IPS DF 6.9 (cell line): ENCODE measurements around the gene ACAP3.
"Not testable (repeated sequence)": the region's sequence is repeated elsewhere in the genome, so short reads cannot be mapped to it uniquely, and the experiment has no call there.

Experiments used
- DNase-seq: peaks from one replicate; pipeline ENCODE4 v3.0.0-alpha.2; 2013; ENCODE audit warnings: low read depth, low spot score
- H3K27ac ChIP-seq: one replicate; pipeline ENCODE4 v1.5.1; 2013; ENCODE audit warnings: low read length, control low read depth
- H3K27me3 ChIP-seq: 2 replicates; pipeline ENCODE4 v1.6.1; 2013; ENCODE audit warnings: mild to moderate bottlenecking, low read length; ENCODE audit not compliant: control insufficient read depth, insufficient read depth
- H3K36me3 ChIP-seq: 2 replicates; pipeline ENCODE4 v1.6.1; 2013; ENCODE audit warnings: low read length; ENCODE audit not compliant: control insufficient read depth, insufficient read depth
- H3K4me1 ChIP-seq: 2 replicates; pipeline ENCODE4 v1.6.1; 2013; ENCODE audit warnings: low read length; ENCODE audit not compliant: control insufficient read depth, insufficient read depth
- H3K4me3 ChIP-seq: 2 replicates; pipeline ENCODE4 v1.5.1; 2013; ENCODE audit warnings: mild to moderate bottlenecking, low read length
- H3K9me3 ChIP-seq: 2 replicates; pipeline ENCODE4 v1.6.1; 2013; ENCODE audit warnings: low read length, inconsistent platforms; ENCODE audit not compliant: control insufficient read depth, insufficient read depth
- WGBS: extraction: QIAGEN DNeasy Blood & Tissue Kit; methylation state at CpG from one replicate; pipeline ENCODE4 v1.1.7; 2013; ENCODE audit warnings: mixed read lengths, missing lambda C conversion rate; ENCODE audit not compliant: insufficient read length, insufficient coverage; 5-methylcytosine and 5-hydroxymethylcytosine counted together

The ACAP3 gene

DNA sequence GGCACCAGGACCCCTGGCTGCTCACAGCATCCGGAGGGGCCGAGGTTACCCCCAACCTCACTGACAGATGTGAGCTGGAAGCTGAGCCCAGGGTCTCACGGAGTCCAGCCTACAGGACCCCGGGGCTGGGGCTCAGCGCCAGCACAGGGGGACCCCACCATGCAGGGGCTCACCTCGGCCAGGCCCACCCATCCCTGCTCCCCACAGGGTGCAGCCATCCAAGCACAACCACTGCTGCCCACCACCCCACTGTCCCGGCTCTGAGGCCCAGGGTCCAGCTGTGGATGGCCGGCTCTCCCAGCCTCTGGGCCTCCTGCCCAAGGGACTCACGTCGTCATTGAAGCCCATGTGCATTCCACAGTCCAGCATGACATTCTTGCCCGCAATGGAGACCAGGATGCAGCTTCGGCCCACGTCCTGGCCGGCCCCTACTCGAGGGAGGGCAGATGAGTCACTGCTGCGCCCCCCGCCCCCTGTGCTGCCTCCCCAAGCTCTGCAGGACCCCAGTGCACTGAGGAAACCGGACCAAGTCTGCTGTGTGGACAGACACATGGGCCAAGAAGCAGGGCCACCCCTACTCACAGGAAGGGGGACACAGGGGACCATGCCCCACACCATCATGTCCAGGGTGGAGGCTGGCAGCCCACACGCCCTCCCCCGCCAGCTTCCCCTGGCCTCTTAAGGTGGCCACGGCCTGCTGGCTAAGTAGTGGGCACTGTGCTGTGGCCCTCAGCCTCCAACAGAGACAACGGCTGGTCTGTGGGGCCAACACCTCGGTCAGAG lies 13.1 kb upstream of the ACAP3 start:
- no CpG with 5 or more reads among the region's 23 CpGs for WGBS

DNA sequence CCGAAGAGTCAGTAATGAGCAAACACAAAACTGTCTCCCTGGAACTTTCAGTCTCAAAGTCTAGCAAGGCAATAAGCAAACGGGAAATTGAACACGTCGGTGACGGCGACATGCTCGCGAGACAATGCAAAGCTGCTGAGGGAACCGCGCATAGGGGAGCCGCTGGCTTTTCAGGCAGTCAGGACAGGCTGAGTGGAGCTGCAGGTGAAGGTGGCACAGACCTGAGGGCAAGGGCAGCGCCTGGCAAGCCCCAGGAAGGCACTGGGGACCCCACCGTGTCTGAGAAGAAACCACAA lies 11.9 kb upstream of the ACAP3 start:
- Histone ChIP-seq H3K9me3 (no peaks in the 10 kb centered on the region), H3K36me3 (peaks cover 24% of the 10 kb centered on the region), H3K4me1 (0 out of 2 replicates have a peak, but pooled peaks cover 2% of the 10 kb centered on the region), H3K27ac (no peak overlapping the region), H3K27me3 (no peaks in the 10 kb centered on the region), H3K4me3 (no peak overlapping the region)
- DNase-seq: no peak
- no CpG with 5 or more reads among the region's 13 CpGs for WGBS

More for the DNA sequence above, 13.1 kb upstream of the ACAP3 start:
- Histone ChIP-seq H3K9me3 (no peaks in the 10 kb centered on the region), H3K4me3 (no peak overlapping the region), H3K4me1 (peaks cover 2% of the 10 kb centered on the region; the same call in 1 of the 2 replicates), H3K27me3 (no peaks in the 10 kb centered on the region), H3K27ac (no peak overlapping the region), H3K36me3 (peaks cover 22% of the 10 kb centered on the region)
- DNase-seq: no peak

DNA sequence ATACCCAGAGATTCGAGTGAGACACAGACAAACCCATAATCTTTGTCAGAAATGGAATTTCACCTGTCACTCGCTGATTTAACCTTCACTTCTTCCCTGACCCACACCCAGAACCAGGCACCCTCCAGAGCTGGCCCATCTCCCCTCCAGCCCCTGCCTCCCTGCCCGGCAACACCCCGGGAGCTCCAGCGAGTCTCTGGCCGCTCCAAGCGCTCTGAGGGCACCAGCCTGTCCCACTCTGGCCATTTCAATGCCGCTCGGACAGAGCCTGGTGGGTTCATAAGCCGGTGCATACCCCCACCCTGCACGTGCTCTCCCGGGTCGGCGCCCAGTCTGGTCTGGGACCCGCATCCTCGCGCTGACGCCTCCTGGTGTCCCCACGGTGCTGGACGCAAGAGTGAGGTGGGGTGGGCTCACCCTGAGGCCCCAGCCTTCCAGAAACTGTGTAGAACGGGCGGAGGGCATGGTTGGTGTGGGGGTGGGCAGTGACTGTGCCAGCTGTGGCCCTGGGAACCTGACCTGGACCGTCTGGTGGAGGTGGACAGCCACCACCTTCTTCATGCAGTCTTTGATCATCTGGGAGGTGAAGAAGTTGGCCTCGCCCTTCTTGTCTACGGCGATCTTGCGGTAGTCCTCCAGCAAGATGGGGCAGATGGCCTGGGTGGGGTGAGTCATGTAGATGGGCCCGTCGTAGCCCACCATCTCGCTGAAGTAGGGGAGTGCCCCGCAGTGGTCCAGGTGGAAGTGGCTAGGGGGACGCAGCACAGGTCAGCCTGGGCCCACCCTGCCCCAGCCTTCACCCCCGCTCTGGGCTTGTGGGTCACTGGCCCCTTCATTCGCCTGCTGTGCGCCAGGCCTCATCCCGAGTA lies 11.3 kb upstream of the ACAP3 start:
- no peak overlapping the region for H3K4me3 ChIP-seq
- no CpG with 5 or more reads among the region's 36 CpGs for WGBS
- H3K36me3 ChIP-seq: peaks cover 27% of the 10 kb centered on the region

DNA sequence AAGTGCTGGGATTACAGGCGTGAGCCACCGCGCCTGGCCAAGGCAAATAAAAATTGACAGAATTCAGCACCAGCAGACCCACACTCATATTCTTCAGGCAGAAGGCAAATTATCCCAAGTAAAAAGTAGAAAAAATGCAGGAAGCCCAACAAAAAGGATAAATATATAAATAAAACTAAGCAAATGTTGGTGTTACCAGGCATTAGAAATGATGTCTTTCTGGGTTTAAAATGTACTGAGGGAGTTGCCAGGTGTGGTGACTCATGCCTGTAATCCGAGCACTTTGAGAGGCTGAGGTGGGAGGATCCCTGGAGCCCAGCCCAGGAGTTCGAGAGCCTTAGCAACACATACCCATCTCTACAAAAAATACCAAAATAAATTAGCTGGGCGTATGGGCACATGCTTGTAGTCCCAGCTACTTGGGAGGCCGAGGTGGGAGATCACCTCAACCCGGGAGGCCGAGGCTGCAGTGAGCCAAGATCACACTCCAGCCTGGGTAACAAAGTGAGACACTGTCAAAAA lies 10.5 kb upstream of the ACAP3 start:
- Histone ChIP-seq H3K4me1 (0 out of 2 replicates have a peak, but pooled peaks cover 2% of the 10 kb centered on the region), H3K9me3 (no peaks in the 10 kb centered on the region), H3K27ac (no peak overlapping the region), H3K36me3 (peaks cover 36% of the 10 kb centered on the region), H3K27me3 (no peaks in the 10 kb centered on the region), H3K4me3 (no peak overlapping the region)
- WGBS: no CpG with 5 or more reads among the region's 9 CpGs
- no peak for DNase-seq

More for the DNA sequence above, 11.3 kb upstream of the ACAP3 start:
- Histone ChIP-seq H3K4me1 (0 out of 2 replicates have a peak, but pooled peaks cover 2% of the 10 kb centered on the region), H3K27ac (no peak overlapping the region), H3K27me3 (no peaks in the 10 kb centered on the region), H3K9me3 (no peaks in the 10 kb centered on the region)
- no peak for DNase-seq

DNA sequence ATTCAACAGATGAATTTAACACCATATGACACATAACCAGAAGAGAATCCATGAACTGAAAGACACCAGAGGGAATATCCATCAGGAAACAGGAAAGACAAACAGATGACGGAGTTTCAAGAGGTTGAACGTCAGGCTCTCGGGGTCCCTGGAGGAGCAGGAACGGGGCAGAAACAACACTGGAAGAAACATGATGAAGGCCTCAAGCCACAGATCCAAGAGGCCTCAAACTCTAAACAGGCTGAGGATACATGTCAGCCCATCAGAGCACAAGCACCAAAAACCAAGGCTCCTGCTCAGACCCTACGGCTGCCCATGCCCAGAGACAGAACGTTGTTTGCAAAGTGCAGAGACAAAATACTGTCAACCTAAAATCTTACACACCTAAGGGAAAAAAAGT lies 9.7 kb upstream of the ACAP3 start:
- Histone ChIP-seq H3K9me3 (no peaks in the 10 kb centered on the region), H3K36me3 (peaks cover 43% of the 10 kb centered on the region), H3K4me3 (no peak overlapping the region), H3K27me3 (no peaks in the 10 kb centered on the region), H3K27ac (no peak overlapping the region), H3K4me1 (0 out of 2 replicates have a peak, but pooled peaks cover 2% of the 10 kb centered on the region)
- WGBS: no CpG with 5 or more reads among the region's 6 CpGs
- DNase-seq: no peak

DNA sequence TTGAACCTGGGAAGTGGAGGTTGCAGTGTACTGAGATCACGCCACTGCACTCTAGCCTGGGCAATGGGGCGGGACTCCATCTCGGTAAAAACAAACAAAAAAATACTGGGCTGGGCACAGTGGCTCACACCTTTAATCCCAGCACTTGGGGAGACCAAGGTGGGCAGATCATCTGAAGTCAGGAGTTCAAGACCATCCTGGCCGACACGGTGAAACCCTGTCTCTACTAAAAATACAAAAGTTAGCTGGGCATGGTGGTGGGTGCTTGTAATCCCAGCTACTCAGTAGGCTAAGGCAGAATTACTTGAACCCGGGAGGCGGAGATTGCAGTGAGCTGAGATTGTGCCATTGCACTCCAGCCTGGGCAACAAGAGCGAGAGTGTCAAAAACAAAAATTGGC lies 8.5 kb upstream of the ACAP3 start:
- H3K9me3 ChIP-seq, H3K4me3 ChIP-seq, H3K27ac ChIP-seq, DNase-seq, H3K4me1 ChIP-seq, H3K27me3 ChIP-seq: not testable (repeated sequence)
- WGBS: no CpG with 5 or more reads among the region's 8 CpGs
- H3K36me3 ChIP-seq: peaks cover 48% of the 10 kb centered on the region

DNA sequence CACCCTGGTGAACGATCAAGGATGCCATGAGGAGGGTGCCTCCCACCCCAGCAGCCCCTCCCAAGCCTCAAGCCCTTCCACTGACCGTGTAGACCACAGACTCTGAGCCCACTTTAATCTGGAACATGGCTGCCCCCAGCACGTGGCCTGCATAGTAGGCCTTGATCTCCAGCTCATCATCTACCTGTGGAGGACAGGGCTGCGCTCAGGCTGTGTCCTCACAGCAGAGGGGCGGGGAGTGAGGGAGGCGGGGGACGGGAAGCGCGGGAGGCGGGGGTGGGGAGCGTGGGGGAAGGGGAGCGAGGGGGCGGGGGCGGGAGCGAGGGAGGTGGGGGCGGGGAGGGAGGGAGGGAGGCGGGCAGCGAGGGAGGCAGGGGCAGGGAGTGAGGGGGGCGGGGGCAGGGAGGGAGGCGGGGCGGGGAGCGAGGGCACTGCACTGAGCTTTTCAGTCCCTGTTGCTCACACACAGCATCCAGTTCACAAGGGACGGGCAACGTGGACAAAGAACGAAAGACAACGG lies 7.8 kb upstream of the ACAP3 start:
- H3K27ac ChIP-seq: no peak overlapping the region
- no peak overlapping the region for H3K4me3 ChIP-seq
- no peaks in the 10 kb centered on the region for H3K27me3 ChIP-seq
- peaks cover 44% of the 10 kb centered on the region for H3K36me3 ChIP-seq
- no peaks in the 10 kb centered on the region for H3K9me3 ChIP-seq
- DNase-seq: no peak
- no CpG with 5 or more reads among the region's 26 CpGs for WGBS
- H3K4me1 ChIP-seq: 0 out of 2 replicates have a peak, but pooled peaks cover 2% of the 10 kb centered on the region

DNA sequence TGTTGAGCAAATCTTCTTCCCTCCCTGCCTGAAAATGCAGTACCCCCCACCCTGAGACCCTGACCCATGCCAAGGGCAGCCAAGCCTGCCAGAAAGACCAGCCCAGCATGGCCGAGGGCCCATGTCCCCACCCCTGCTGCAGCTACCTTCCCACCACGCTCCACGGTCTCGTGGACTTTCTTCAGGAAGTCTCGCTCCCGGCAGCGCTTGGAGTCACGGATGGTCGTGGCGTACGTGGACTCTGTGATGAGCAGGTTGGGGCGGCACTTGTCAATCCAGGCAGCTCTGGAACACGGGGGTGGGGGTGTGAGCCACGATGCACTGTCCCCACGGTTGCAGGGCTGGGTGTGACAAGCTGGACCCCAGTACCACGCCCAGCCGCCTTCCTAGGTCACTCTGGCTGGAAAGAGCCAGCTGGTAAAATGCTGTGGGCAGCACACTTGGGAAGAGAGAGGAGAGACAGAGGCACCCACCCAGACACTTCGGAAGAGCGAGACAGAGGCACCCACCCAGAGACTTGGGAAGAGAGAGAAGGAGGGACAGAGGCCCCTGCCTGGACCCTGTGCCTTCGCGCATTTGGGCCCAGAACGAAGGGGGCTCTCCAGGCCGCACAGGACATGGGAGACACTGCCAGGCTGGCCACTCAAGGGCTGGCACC lies 7.1 kb upstream of the ACAP3 start:
- no CpG with 5 or more reads among the region's 23 CpGs for WGBS
- Histone ChIP-seq H3K4me3 (no peak overlapping the region), H3K9me3 (no peaks in the 10 kb centered on the region), H3K36me3 (peaks cover 43% of the 10 kb centered on the region), H3K4me1 (0 out of 2 replicates have a peak, but pooled peaks cover 2% of the 10 kb centered on the region), H3K27ac (no peak overlapping the region), H3K27me3 (no peaks in the 10 kb centered on the region)
- no peak for DNase-seq

DNA sequence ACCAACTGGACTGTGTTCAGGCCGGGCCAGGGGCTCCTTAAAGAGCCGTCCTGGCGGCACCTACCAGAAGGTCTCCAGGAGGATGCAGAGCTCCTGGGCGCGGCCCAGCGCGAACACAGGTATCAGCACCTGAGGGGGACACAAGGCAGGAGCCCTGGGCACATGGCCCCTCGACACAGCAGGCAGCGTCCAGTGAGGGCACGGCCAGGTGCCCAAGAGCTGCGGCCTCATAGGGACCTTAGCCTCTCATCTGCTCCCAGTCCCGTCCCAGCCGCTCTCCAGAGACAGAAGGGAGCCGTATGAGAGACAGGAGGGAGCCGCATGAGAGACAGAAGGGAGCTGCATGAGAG lies 6.5 kb upstream of the ACAP3 start:
- Histone ChIP-seq H3K4me1 (peaks cover 6% of the 10 kb centered on the region; the same call in 1 of the 2 replicates), H3K27ac (no peak overlapping the region), H3K9me3 (no peaks in the 10 kb centered on the region), H3K4me3 (no peak overlapping the region), H3K27me3 (no peaks in the 10 kb centered on the region), H3K36me3 (peaks cover 41% of the 10 kb centered on the region)
- DNase-seq: no peak
- WGBS: no CpG with 5 or more reads among the region's 15 CpGs
